Measurements from ENCODE around the gene FHL2. TPM values are rescaled to one million over a fixed set of nuclear protein-coding genes. Genes with fewer than 3 reads are reported as not detected.

The FHL2 gene
- total and polyA plus RNA-seq, 2 of the 13 experiments (the other 11 are each of a cell fraction or from before 2014, with no cell fraction given), result 1.9 to 74.8 TPM

DNA sequence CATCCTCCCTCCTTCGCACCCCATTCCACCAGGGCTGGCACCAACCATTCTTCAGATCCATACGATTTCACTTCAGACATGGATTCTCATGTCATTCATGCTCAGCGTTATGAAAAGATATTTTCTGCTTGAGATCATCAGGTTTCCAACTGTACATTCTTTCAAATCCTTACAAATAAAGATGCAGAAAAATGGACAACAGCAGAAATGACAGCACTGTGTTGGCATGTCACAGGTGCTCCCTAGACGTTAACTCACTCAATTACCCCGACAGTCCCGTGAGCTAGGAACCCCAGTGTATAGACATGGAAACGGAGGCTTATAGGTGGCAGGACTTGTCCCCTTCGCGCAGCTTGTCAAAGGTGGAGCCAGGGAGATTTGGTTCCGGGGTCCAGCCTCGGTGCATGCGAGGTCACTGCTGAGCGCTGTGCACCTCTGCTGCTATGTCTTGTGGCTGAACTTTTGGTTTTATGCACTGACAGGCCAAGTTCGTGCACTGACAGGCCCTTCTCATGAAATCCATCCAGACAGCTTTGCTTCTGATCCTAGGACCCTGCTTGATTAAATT is 17.7 kb downstream of the FHL2 start (continued):
- TF ChIP-seq, protein P1, sequence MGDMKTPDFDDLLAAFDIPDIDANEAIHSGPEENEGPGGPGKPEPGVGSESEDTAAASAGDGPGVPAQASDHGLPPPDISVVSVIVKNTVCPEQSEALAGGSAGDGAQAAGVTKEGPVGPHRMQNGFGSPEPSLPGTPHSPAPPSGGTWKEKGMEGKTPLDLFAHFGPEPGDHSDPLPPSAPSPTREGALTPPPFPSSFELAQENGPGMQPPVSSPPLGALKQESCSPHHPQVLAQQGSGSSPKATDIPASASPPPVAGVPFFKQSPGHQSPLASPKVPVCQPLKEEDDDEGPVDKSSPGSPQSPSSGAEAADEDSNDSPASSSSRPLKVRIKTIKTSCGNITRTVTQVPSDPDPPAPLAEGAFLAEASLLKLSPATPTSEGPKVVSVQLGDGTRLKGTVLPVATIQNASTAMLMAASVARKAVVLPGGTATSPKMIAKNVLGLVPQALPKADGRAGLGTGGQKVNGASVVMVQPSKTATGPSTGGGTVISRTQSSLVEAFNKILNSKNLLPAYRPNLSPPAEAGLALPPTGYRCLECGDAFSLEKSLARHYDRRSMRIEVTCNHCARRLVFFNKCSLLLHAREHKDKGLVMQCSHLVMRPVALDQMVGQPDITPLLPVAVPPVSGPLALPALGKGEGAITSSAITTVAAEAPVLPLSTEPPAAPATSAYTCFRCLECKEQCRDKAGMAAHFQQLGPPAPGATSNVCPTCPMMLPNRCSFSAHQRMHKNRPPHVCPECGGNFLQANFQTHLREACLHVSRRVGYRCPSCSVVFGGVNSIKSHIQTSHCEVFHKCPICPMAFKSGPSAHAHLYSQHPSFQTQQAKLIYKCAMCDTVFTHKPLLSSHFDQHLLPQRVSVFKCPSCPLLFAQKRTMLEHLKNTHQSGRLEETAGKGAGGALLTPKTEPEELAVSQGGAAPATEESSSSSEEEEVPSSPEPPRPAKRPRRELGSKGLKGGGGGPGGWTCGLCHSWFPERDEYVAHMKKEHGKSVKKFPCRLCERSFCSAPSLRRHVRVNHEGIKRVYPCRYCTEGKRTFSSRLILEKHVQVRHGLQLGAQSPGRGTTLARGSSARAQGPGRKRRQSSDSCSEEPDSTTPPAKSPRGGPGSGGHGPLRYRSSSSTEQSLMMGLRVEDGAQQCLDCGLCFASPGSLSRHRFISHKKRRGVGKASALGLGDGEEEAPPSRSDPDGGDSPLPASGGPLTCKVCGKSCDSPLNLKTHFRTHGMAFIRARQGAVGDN (CRISPR knock-in tag; IDR thresholded peaks at IDR 0.05), result no peak
- TF ChIP-seq, protein P2, sequence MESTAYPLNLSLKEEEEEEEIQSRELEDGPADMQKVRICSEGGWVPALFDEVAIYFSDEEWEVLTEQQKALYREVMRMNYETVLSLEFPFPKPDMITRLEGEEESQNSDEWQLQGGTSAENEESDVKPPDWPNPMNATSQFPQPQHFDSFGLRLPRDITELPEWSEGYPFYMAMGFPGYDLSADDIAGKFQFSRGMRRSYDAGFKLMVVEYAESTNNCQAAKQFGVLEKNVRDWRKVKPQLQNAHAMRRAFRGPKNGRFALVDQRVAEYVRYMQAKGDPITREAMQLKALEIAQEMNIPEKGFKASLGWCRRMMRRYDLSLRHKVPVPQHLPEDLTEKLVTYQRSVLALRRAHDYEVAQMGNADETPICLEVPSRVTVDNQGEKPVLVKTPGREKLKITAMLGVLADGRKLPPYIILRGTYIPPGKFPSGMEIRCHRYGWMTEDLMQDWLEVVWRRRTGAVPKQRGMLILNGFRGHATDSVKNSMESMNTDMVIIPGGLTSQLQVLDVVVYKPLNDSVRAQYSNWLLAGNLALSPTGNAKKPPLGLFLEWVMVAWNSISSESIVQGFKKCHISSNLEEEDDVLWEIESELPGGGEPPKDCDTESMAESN (CRISPR knock-in tag; conservative IDR thresholded peaks at IDR 0.05), result no peak
- TF ChIP-seq HIVEP1 (CRISPR knock-in tag; IDR thresholded peaks at IDR 0.05), result no peak
- no peak for TF ChIP-seq ZFAT (CRISPR knock-in tag; conservative IDR thresholded peaks at IDR 0.05)
- no peak for TF ChIP-seq NCOR1 (IDR thresholded peaks at IDR 0.05; ENCODE audit: borderline replicate concordance, low read length)
- no peak for TF ChIP-seq NFE2L1 (CRISPR knock-in tag; IDR thresholded peaks at IDR 0.05; ENCODE audit: borderline replicate concordance)

All from HepG2 (cell line).